K562 treated with DMSO at 1 percent for 12 hours (cell line): ENCODE data around the gene HORMAD2. TPM values are rescaled to one million over a fixed set of nuclear protein-coding genes. Genes with fewer than 3 reads are reported as not detected.

Source experiments
- total RNA-seq: library from RNA; unstranded; fragments of 300-600 nt; gene quantifications from 2 replicates; pipeline ENCODE4 v1.2.3, GENCODE V29; 2022; ENCODE audit not compliant: insufficient read depth

Gene HORMAD2, protein sequence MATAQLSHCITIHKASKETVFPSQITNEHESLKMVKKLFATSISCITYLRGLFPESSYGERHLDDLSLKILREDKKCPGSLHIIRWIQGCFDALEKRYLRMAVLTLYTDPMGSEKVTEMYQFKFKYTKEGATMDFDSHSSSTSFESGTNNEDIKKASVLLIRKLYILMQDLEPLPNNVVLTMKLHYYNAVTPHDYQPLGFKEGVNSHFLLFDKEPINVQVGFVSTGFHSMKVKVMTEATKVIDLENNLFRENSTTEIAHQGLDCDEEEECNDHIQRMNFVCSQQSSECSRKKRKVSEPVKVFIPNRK
- total RNA-seq, result not detected in 2 replicates

DNA sequence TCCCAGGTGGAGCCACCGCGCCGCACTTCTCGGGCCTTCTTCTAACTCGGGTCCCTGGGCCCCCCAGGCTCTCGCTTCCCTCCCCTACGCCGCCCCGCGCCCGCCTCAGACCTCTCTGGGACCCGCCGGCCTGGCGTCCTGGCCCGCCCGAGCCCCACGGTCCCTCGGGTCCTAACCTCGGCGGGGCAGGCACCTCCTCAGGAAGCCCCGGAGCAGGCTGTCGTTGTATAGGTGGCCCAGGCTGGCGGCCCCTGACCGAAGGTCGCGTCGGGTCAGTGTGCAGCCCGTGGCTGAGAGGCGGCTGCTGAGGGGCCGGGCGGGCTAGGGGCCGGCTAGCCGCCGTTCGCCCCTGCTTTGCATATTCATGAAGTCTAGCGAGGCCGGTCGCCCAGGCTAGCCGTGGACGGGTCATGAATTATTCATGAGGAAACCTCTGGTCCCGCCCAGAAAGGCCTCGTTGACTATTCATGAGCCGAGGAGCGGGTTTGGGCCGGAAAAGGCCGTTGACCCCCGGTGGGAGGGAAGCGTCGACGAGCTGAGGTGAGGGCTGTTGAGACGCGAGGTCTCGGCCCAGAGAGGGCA is at the start of gene HORMAD2:
HORMAD2 (plus strand) TSS at position 513 of the 582 bp plus-strand sequence. CDS start 13,489 bp downstream, outside the sequence.

Other genes with a start within 250 kb of the HORMAD2 start
- 29.8 and 55.2 TPM in 2 replicates for gene ASCC2, start 242.2 kb upstream of the HORMAD2 start, total RNA-seq
- gene MTMR3, start 197.3 kb upstream of the HORMAD2 start, total RNA-seq, result 4.0 and 14.7 TPM in 2 replicates
- gene LIF, start 166.3 kb downstream of the HORMAD2 start, total RNA-seq, result not detected in 2 replicates
- gene OSM, start 186.4 kb downstream of the HORMAD2 start, total RNA-seq, result not detected in 2 replicates
- 1.9 and 4.7 TPM in 2 replicates for gene CASTOR1, start 209.0 kb downstream of the HORMAD2 start, total RNA-seq
- gene TBC1D10A, start 246.5 kb downstream of the HORMAD2 start, total RNA-seq, result 14.7 and 19.6 TPM in 2 replicates